IMR-90 (cell line): ENCODE results near the gene ZNF397. TPM values are rescaled to one million over a fixed set of nuclear protein-coding genes. Genes with fewer than 3 reads are reported as not detected.

Experiments used
- ATAC-seq: fragments of 200-7000 bp; cut with Tn5 transposase; 2 replicates; pipeline ENCODE4 v1.9.1; 2020; ENCODE audit warnings: low read depth, mild to moderate bottlenecking, moderate library complexity
- BruUV-seq: library from RNA; stranded (reverse); fragments of 400-500 nt; replicated peaks from 2 replicates; lab custom pipeline; 2021; lab: Mats Ljungman, UMichigan
- CTCF ChIA-PET: fragments of 300-600 bp; formaldehyde crosslinking; extraction: SDS; loops from one replicate; lab custom pipeline; 2021; ENCODE audit warnings: antibody characterized with exemption; lab: Yijun Ruan, JAX
- POLR2A ChIA-PET: fragments of 300-600 bp; sonication (Branson Sonifier 250); formaldehyde crosslinking; loops from one replicate; lab custom pipeline; 2022; ENCODE audit warnings: antibody characterized with exemption; ENCODE audit not compliant: unreplicated experiment; lab: Charles Lee
- DNase-seq: peaks from one replicate; pipeline ENCODE4 v3.0.0; 2013
- H2AFZ ChIP-seq: replicated peaks from 2 replicates; pipeline ENCODE3; 2013; ENCODE audit warnings: low read length, mild to moderate bottlenecking; ENCODE audit not compliant: poor library complexity
- H2AK5ac ChIP-seq: 2 replicates; pipeline ENCODE4 v1.6.1; 2013; ENCODE audit warnings: low read depth, low read length, inconsistent platforms
- H2AK9ac ChIP-seq: replicated peaks from 2 replicates; pipeline ENCODE3; 2013; ENCODE audit warnings: mild to moderate bottlenecking, low read depth, low read length, moderate library complexity; ENCODE audit not compliant: poor library complexity
- H2BK120ac ChIP-seq: 2 replicates; pipeline ENCODE4 v1.6.1; 2013; ENCODE audit warnings: low read depth, low read length, inconsistent platforms
- H2BK15ac ChIP-seq: 3 replicates; pipeline ENCODE4 v1.6.1; 2013; ENCODE audit warnings: low read depth, low read length, inconsistent platforms
- H2BK20ac ChIP-seq: 2 replicates; pipeline ENCODE4 v1.6.1; 2013; ENCODE audit warnings: low read depth, mild to moderate bottlenecking, inconsistent platforms, low read length, moderate library complexity
- H2BK5ac ChIP-seq: 2 replicates; pipeline ENCODE4 v1.6.1; 2013; ENCODE audit warnings: mild to moderate bottlenecking, low read depth, low read length, inconsistent platforms; ENCODE audit not compliant: poor library complexity, severe bottlenecking
- H3K14ac ChIP-seq: replicated peaks from 2 replicates; pipeline ENCODE4 v1.6.1; 2013; ENCODE audit warnings: low read depth, low read length, inconsistent platforms
- H3K18ac ChIP-seq: 2 replicates; pipeline ENCODE4 v1.6.1; 2013; ENCODE audit warnings: low read depth, low read length, control low read depth
- H3K23ac ChIP-seq: 2 replicates; pipeline ENCODE4 v1.6.1; 2013; ENCODE audit warnings: low read depth, low read length, inconsistent platforms
- H3K27ac ChIP-seq: 2 replicates; pipeline ENCODE4 v1.5.1; 2013; ENCODE audit warnings: mild to moderate bottlenecking, control low read depth, low read length; ENCODE audit not compliant: insufficient read depth
- H3K27me3 ChIP-seq: 2 replicates; pipeline ENCODE4 v1.6.1; 2013; ENCODE audit warnings: low read length; ENCODE audit not compliant: control insufficient read depth, insufficient read depth
- H3K36me3 ChIP-seq: 2 replicates; pipeline ENCODE4 v1.6.1; 2013; ENCODE audit warnings: low read length, mixed read lengths; ENCODE audit not compliant: control insufficient read depth, insufficient read depth
- H3K4ac ChIP-seq: 2 replicates; pipeline ENCODE4 v1.6.1; 2013; ENCODE audit warnings: low read depth, low read length, inconsistent platforms
- H3K4me1 ChIP-seq: 2 replicates; pipeline ENCODE4 v1.6.1; 2013; ENCODE audit warnings: low read length, mixed read lengths; ENCODE audit not compliant: control insufficient read depth, insufficient read depth
- H3K4me2 ChIP-seq: 2 replicates; pipeline ENCODE4 v1.6.1; 2013; ENCODE audit warnings: low read depth, mild to moderate bottlenecking, control low read depth, low read length, moderate library complexity
- H3K4me3 ChIP-seq: 2 replicates; pipeline ENCODE4 v1.5.1; 2013; ENCODE audit warnings: low read depth, mild to moderate bottlenecking, control low read depth, low read length, moderate library complexity; ENCODE audit not compliant: insufficient read depth
- H3K56ac ChIP-seq: 2 replicates; pipeline ENCODE4 v1.6.1; 2013; ENCODE audit warnings: low read length, inconsistent platforms; ENCODE audit not compliant: insufficient read depth; ENCODE audit errors: extremely low read depth
- H3K79me1 ChIP-seq, 2 experiments: 2 replicates each; pipeline ENCODE4 v1.6.1; 2013; ENCODE audit warnings: low read length in 2 of 2, inconsistent platforms in 1 of 2, low read depth in 1 of 2
- H3K9ac ChIP-seq: 2 replicates; pipeline ENCODE4 v1.6.1; 2013; ENCODE audit warnings: low read depth, low read length, control low read depth
- H3K9me1 ChIP-seq: 2 replicates; pipeline ENCODE4 v1.6.1; 2013; ENCODE audit warnings: low read length, inconsistent platforms; ENCODE audit not compliant: insufficient read depth
- H3K9me3 ChIP-seq: 2 replicates; pipeline ENCODE4 v1.6.1; 2013; ENCODE audit warnings: low read length; ENCODE audit not compliant: control insufficient read depth, insufficient read depth
- H4K20me1 ChIP-seq: 2 replicates; pipeline ENCODE4 v1.6.1; 2013; ENCODE audit warnings: low read length, inconsistent platforms; ENCODE audit not compliant: insufficient read depth
- H4K5ac ChIP-seq: 2 replicates; pipeline ENCODE4 v1.6.1; 2013; ENCODE audit warnings: mild to moderate bottlenecking, low read depth, low read length, control low read depth
- H4K8ac ChIP-seq, 2 experiments: 2 replicates each; pipeline ENCODE4 v1.6.1; 2013; ENCODE audit warnings: low read depth in 2 of 2, low read length in 2 of 2, control low read depth in 1 of 2, inconsistent platforms in 1 of 2
- H4K91ac ChIP-seq: 2 replicates; pipeline ENCODE4 v1.6.1; 2013; ENCODE audit warnings: low read depth, low read length, inconsistent platforms; ENCODE audit not compliant: insufficient read depth
- BHLHE40 ChIP-seq: fragments of 150-350 bp; IDR thresholded peaks from 2 replicates; pipeline ENCODE4 v1.6.1; 2016; ENCODE audit warnings: mild to moderate bottlenecking, low read depth, low read length
- CEBPB ChIP-seq: IDR thresholded peaks from 2 replicates; pipeline ENCODE4 v1.6.1; 2012; ENCODE audit warnings: low read depth, low read length, improper control_type of control experiment
- CHD1 ChIP-seq: IDR thresholded peaks from 2 replicates; pipeline ENCODE4 v1.6.1; 2012; ENCODE audit warnings: low read depth, low read length, improper control_type of control experiment
- CTCF ChIP-seq: conservative IDR thresholded peaks from 2 replicates; pipeline ENCODE4 v1.5.1; 2012; ENCODE audit warnings: mild to moderate bottlenecking, low read depth, low read length, improper control_type of control experiment
- ELK1 ChIP-seq: fragments of 150-350 bp; IDR thresholded peaks from 2 replicates; pipeline ENCODE4 v1.6.1; 2016; ENCODE audit warnings: low read depth, mild to moderate bottlenecking, low read length, moderate library complexity, borderline replicate concordance
- MAFK ChIP-seq: IDR thresholded peaks from 2 replicates; pipeline ENCODE4 v1.6.1; 2012; ENCODE audit warnings: low read depth, low read length, improper control_type of control experiment
- MAZ ChIP-seq: IDR thresholded peaks from 2 replicates; pipeline ENCODE4 v1.6.1; 2012; ENCODE audit warnings: low read depth, mild to moderate bottlenecking, low read length, improper control_type of control experiment, moderate library complexity, borderline replicate concordance
- MXI1 ChIP-seq: IDR thresholded peaks from 2 replicates; pipeline ENCODE4 v1.6.1; 2012; ENCODE audit warnings: low read depth, mild to moderate bottlenecking, low read length, moderate library complexity, borderline replicate concordance
- NFE2L2 ChIP-seq: fragments of 150-350 bp; IDR thresholded peaks from 2 replicates; pipeline ENCODE4 v1.6.1; 2016; ENCODE audit warnings: low read depth, mild to moderate bottlenecking, low read length
- POLR2A ChIP-seq: IDR thresholded peaks from 2 replicates; pipeline ENCODE4 v1.6.1; 2012; ENCODE audit warnings: mild to moderate bottlenecking, low read depth, low read length
- RCOR1 ChIP-seq: IDR thresholded peaks from 2 replicates; pipeline ENCODE4 v1.6.1; 2012; ENCODE audit warnings: mild to moderate bottlenecking, low read length, improper control_type of control experiment; ENCODE audit not compliant: insufficient replicate concordance
- RFX5 ChIP-seq: IDR thresholded peaks from 2 replicates; pipeline ENCODE4 v1.8.0; 2012; ENCODE audit warnings: low read depth, mild to moderate bottlenecking, low read length, moderate library complexity
- SMC3 ChIP-seq: fragments of 150-350 bp; IDR thresholded peaks from 2 replicates; pipeline ENCODE4 v1.6.1; 2016; ENCODE audit warnings: low read depth, mild to moderate bottlenecking, antibody characterized with exemption, low read length, moderate library complexity
- USF2 ChIP-seq: fragments of 150-350 bp; IDR thresholded peaks from 2 replicates; pipeline ENCODE4 v1.6.1; 2017; ENCODE audit warnings: mild to moderate bottlenecking, antibody characterized with exemption, low read length, low read depth
- WGBS, 2 experiments: methylation state at CpG; one replicate each; pipeline versions ENCODE4 v1.1.5 to v1.1.7; 2013; ENCODE audit warnings: missing lambda C conversion rate in 2 of 2; ENCODE audit not compliant: insufficient read length in 1 of 2; ENCODE audit errors: extremely low coverage in 2 of 2; 5-methylcytosine and 5-hydroxymethylcytosine counted together
- dilution Hi-C: fragments of 300-500 bp; cut with HindIII; formaldehyde crosslinking; loops from one replicate; pipeline ENCODE4 v1.14.3; 2018; ENCODE audit warnings: low sequenced_read_pairs; ENCODE audit not compliant: unreplicated experiment
- in situ Hi-C: fragments of 300-500 bp; cut with MboI; formaldehyde crosslinking; loops from 3 replicates; pipeline ENCODE4 v1.14.3; 2019; ENCODE audit warnings: low sequenced_read_pairs, inconsistent platforms, mixed read lengths
- intact Hi-C: fragments of 100-400 bp; cut with micrococcal nuclease; formaldehyde crosslinking; loops from 2 replicates; pipeline ENCODE4 v1.10.0; 2022
- polyA plus RNA-seq, 3 experiments: library from polyadenylated mRNA; depleted of rRNA; stranded (reverse); fragments of >200 nt; gene quantifications; 2 replicates each; pipeline ENCODE4 v1.2.3, GENCODE V29; 2012; ENCODE audit warnings: low replicate concordance in 1 of 3
- total RNA-seq: library from RNA; depleted of rRNA; stranded (reverse); fragments of >200 nt; gene quantifications from 2 replicates; pipeline ENCODE4 v1.2.3, GENCODE V29; 2012

ZNF397 gene
- total and polyA plus RNA-seq, 2 of the 4 experiments (the other 2 are of a cell fraction) = 5.5 to 9.9 TPM

GRCh38 chr18:35296060-35296459, 55.2 kb downstream of the ZNF397 start:
- Histone ChIP-seq H3K79me1 (peaks cover 37 to 47% of the 10 kb centered on the region in 2 experiments), H3K4me2 (no peak overlapping the region), H2AFZ (no peak overlapping the region), H3K18ac (no peak overlapping the region), H2AK5ac (no peak overlapping the region), H3K27ac (no peak overlapping the region), H4K5ac (no peak overlapping the region), H3K4me1 (peaks cover under 1% of the 10 kb centered on the region; the same call in 1 of the 2 replicates), H4K20me1 (no peaks in the 10 kb centered on the region), H3K4me3 (no peak overlapping the region), H3K14ac (no peak overlapping the region), H3K56ac (no peak overlapping the region), H2BK15ac (no peak overlapping the region), H2BK20ac (no peak overlapping the region), H2BK120ac (no peak overlapping the region), H3K23ac (no peak overlapping the region), H2AK9ac (no peak overlapping the region), H3K9ac (no peak overlapping the region), H4K91ac (no peak overlapping the region), H4K8ac (no peak overlapping the region), H3K9me1 (peaks cover 2% of the 10 kb centered on the region; the same call in 1 of the 2 replicates), H3K4ac (no peak overlapping the region), H3K27me3 (no peaks in the 10 kb centered on the region), H3K36me3 (peaks cover 22% of the 10 kb centered on the region), H2BK5ac (no peak overlapping the region), H3K9me3 (peaks cover 23% of the 10 kb centered on the region)
- intact Hi-C loops = no loop called here
- POLR2A ChIA-PET = no interaction called here
- DNase-seq (no peak), ATAC-seq (no peak)
- in situ Hi-C loops = no loop called here
- CTCF ChIA-PET = no interaction called here
- dilution Hi-C loops = no loop called here
- no peak for TF ChIP-seq CHD1
- no peak for TF ChIP-seq MAFK
- no peak for TF ChIP-seq CTCF
- TF ChIP-seq SMC3 = no peak
- no peak for TF ChIP-seq MXI1
- no peak for TF ChIP-seq RCOR1
- TF ChIP-seq CEBPB = no peak
- TF ChIP-seq MAZ = no peak
- no peak for TF ChIP-seq RFX5
- no peak for TF ChIP-seq ELK1
- TF ChIP-seq POLR2A = no peak
- TF ChIP-seq NFE2L2 = no peak
- TF ChIP-seq BHLHE40 = no peak
- no peak for TF ChIP-seq USF2
- WGBS, 2 experiments = no CpG with 5 or more reads among the region's 2 CpGs
- BruUV-seq = no TSS peak
